ENCODE data around the gene SHBG.
"Not testable (repeated sequence)": the region's sequence is repeated elsewhere in the genome, so short reads cannot be mapped to it uniquely, and the experiment has no call there.

Gene SHBG

DNA sequence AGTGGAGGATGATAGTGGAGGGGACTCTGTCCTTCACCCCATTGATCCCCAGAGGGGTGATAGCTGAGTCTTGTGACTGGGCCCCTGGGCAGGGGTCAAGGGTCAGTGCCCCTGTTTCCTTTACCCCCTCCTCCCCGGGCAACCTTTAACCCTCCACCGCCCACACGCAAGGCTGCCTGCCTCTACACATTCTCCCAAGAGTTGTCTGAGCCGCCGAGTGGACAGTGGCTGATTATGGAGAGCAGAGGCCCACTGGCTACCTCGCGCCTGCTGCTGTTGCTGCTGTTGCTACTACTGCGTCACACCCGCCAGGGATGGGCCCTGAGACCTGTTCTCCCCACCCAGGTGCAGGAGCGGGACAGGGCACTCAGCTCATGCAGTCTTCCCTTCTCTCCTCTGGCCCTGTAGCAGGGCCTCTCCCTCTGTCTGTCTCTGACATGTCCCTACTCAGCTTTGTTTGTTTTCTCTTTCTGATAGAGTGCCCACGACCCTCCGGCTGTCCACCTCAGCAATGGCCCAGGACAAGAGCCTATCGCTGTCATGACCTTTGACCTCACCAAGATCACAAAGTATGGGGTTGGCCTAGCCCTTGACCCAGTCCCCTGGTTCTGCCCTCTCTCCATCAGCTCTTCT, at the start of gene SHBG:
TSS of gene SHBG (plus strand) at position 197 of the 633 bp plus-strand sequence. CDS start at position 235, 38 bp downstream.
- no peak for DNase-seq

DNA sequence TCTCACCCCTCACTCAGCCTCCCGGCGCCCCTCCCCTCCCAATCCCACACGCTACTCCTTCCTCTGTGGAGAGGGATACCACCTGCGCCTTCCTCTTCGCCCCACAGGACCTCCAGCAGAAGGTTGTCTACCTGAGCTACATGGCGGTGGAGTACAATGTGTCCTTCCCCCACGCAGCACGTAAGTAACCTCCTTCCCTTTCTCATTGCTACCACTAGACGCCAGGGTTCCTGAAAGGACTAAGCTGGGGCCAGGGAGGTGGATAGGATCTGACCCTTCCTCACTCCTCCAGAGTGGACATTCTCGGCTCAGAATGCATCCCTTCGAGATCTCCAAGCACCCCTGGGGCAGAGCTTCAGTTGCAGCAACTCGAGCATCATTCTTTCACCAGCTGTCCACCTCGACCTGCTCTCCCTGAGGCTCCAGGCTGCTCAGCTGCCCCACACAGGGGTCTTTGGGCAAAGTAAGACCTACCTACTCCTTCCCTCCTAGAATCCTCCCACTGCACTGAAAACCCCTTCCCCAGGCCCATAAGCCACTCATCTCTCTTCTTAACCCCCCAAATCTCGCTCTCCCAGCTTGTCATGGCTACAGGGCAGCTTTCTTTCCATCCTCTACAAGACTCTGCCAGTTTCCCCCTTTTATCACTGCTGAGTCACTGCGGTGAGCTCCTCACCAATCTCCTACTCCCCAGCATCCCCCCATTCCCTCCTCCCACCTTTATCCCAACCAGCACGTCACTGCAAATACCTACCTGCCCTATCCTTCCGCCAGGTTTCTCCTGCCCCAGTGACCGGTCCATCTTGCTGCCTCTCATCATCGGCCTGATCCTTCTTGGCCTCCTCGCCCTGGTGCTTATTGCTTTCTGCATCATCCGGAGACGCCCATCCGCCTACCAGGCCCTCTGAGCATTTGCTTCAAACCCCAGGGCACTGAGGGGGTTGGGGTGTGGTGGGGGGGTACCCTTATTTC, 49.0 kb upstream of the SHBG start:
- no peak for DNase-seq

DNA sequence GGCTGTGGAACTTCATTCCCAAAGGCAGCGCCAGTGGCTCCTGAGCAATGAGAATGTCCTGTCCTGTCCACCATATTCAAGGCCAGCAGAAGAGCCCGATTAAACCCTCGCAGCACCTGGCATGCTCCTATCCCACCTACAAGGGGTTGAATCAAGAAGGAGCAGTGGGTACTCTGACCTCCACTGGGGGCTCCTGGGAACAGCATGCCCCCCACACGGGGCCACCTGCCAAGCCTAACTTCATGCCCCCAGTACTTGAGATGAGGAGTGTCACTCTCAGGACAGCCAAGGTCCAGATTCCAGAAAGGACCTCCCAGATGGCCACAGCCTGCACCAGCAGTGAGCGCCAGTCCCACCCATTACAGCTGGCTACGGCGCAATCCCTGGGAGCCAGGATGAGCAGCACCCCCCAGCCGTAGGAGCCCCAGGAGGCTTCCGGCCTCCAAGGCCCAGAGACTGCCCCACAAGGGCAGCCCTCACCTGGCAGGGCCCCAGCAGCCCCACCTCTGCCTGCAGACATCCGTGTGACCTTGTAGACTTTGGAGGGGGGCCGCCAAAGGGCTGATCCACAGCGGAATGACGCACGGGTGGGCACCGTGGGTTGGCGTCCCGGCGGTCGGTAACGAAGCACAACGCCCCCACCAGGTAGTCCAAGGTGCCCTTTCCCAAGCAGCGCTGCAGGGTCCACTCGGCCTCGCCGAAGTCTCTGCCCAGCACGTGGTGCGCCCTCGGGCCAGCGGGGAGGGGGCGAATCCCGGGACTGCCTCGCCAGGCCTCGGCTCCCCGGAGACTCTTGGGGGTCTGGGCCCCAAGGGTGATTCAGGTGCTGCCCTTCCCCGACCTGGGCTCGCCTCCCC, 47.3 kb upstream of the SHBG start:
- peak; percentile 41 for DNase-seq

DNA sequence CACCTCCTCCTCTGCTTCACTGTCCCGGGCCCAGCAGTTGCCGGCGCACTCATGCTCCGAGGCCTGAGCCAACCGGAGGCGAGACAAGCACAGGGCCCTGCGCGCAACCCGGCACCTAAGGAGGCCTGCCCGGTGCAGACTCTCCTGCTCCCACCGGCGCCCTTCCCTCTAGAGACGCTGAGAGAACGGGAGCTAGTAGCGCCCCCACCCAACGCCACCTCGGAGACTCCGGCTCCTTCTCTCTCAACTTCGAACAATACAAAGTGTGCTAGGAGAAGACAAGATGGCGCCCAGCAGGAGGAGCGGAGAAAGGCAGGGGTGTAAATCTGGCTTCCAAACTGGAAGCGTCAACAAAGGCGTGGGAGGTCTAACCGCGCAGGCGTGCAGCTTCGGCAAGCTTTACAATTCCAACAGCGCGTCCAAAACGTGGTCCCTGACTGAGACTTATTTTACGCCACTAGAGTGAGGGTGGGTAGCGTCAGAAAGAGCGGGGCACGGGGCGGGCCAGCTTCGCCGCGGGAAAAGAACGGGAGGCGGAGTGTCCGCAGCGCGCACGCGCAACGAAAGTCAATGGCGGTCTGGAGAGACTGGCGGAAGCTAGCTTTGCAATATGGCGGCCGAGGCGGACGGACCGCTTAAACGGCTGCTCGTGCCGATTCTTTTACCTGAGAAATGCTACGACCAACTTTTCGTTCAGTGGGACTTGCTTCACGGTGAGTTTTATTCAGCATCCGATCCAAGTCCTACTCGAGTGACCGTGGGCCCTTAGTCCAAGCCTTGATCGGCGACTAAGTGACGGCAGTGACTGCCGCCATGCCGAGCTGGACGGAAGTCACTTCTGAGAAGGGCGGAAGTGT, 46.5 kb upstream of the SHBG start, which contains the start of gene MPDU1:
TSS of gene MPDU1 (plus strand) at position 600 of the 857 bp plus-strand sequence. CDS start at position 611, 11 bp downstream.
- DNase-seq, result peak; percentile 98

DNA sequence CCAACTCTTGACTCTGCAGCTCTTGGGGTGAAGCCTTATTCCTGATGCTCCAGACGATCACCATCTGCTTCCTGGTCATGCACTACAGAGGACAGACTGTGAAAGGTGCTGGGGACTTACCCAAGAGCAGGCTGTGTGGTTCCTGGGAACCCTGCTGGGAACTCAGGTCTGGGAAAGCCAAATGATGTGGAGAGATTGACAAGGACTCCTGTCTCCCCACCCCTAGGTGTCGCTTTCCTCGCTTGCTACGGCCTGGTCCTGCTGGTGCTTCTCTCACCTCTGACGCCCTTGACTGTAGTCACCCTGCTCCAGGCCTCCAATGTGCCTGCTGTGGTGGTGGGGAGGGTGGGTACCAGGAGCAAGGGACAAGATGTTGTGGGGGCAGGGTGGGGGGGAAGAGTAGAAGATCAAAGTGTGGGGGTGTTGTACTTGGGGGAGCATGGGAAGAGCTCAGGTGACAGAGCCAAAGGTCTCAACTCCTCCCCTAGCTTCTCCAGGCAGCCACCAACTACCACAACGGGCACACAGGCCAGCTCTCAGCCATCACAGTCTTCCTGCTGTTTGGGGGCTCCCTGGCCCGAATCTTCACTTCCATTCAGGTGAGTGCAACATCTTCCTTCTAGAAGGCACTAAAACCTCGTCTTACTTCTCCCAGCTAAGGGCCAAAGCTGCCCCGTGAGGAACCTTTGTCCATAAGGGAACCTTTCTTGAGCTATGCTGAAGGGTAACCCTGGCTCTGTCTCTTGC, 43.1 kb upstream of the SHBG start:
- DNase-seq, result no peak

DNA sequence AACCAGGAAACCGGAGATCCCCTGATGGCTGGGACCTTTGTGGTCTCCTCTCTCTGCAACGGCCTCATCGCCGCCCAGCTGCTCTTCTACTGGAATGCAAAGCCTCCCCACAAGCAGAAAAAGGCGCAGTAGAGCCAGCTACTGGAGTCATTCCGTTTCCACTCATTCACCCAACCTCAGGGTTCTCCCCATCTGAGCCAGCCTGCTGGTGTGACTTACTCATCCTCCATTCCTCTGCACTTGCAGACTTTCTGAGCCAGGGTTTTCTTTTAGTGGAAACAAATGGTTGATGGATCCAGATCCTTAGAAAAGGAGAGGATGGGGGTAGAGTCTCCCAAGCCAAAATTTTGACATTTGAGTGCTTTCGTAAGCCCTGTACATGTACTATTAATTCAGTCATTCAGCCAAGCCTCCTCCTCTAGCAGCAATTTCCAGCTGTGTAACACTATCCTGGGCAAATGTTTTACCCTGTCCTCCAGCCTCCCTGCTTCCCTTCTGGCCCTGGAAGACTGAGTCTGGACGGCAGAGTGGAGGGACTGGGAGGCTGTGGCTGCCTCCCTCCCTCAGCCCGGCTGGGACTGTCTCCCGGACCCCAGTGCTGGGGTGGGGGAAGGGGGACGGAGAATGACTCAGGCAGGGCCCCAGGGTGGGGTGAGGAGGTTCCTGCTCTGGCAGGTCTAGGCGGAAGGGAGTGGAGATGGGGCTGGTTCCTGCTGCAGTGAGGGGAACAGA, 42.3 kb upstream of the SHBG start:
- no peak for DNase-seq

DNA sequence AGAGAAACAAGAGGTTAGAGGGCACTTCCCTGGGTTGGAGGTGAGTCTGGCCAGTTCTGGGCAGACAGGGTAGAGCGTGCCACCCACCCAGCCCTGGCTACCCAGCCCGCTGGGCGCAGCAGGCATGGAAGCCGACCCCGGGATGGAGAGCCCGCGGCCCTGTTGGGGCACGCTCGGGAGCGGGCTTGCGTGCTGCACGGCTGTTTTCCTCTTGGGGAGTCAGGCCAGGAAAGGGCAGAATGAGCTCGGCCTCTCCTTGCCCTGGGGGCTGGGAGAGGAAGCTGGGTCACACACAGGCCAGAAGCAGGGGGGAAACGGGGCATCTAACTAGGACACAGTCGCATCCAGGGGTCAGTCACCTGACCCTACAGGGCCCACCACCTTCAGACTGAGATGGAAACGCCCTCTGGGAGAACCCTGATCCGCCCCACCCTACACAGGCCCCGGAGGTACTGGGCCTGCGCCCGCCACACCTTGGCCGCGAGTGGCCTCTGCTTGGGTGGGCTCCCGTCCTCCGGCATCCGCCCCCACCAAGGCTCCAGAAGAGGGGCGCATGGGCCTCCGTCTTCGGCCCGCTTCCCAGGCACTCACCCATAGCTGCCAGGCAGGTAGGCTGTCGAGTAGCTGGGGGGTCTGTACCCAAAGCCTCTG, 41.3 kb upstream of the SHBG start:
- no peak for DNase-seq

GRCh38 chr17:7589204-7589868, 40.6 kb upstream of the SHBG start:
- no peak for DNase-seq

- DNase-seq, result peak; percentile 10
These were observed 39.8 kb upstream of the SHBG start, which contains the start of gene SOX15 for GRCh38 chr17:7589891-7590691. Gene SOX15, minus strand, starts transcription at chr17:7590094. Its CDS starts 418 bp downstream, at chr17:7589676.

- no peak for DNase-seq
These were observed 39.2 kb upstream of the SHBG start for GRCh38 chr17:7590743-7591142.

GRCh38 chr17:7591596-7591995, 38.3 kb upstream of the SHBG start:
- DNase-seq, result no peak

GRCh38 chr17:7592422-7593021, 37.4 kb upstream of the SHBG start:
- DNase-seq, result no peak

- no peak for DNase-seq
These were observed 36.6 kb upstream of the SHBG start for GRCh38 chr17:7593296-7593695.

GRCh38 chr17:7597561-7597960, 32.4 kb upstream of the SHBG start:
- DNase-seq, result not testable (repeated sequence)

GRCh38 chr17:7606280-7606679, 23.7 kb upstream of the SHBG start:
- DNase-seq, result no peak

- DNase-seq, result no peak
These were observed 19.3 kb upstream of the SHBG start for GRCh38 chr17:7610641-7611040.

DNA sequence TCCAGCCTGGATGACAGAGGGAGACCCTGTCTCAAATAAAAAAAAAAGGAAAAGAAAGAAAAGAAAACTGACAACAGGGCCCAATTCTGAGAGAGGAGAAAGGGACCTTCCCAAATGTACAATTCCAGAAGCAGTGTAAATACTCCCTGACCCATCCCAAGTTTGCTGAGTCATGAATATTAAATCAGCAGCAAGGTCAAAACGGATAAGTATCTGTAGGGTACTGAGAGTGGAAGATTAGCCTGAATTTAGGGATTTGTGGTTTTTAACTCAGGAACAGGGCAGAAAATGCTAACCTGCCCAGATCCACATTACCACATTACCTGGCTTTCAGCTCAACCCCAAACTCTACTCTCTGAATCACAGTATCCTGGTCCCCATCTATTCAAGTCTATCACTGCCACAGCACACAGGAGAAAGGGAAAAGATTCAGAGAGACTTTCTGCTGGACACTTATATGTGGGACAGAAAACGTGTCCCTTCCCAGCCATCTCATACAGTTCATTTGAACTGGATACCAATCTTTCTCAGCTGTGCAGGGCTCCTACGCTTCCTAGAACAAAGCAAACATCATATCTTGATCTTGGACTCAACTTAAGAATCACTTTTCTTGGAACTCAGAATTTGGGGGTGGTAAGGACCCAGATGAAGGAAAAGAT, 18.2 kb upstream of the SHBG start:
- no peak for DNase-seq

DNA sequence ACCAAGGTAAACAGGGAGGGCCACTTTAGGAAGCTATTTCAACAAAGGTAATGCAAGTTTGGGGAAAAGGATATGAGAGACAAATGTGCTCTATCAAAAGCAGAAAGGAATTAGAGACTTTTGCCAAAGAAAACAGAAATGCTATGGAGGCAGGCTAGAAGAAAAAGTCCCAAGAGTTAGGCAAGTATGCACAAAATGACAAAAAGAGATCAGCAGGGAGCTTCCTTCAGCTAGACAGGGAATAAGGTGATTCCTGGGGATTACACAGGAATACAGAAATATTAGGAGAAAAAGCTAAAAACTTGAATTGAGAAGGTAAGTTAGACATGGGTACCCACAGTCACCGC, 17.7 kb upstream of the SHBG start:
- DNase-seq, result no peak
